ENCODE measurements around the gene P2RY6.

DNA sequence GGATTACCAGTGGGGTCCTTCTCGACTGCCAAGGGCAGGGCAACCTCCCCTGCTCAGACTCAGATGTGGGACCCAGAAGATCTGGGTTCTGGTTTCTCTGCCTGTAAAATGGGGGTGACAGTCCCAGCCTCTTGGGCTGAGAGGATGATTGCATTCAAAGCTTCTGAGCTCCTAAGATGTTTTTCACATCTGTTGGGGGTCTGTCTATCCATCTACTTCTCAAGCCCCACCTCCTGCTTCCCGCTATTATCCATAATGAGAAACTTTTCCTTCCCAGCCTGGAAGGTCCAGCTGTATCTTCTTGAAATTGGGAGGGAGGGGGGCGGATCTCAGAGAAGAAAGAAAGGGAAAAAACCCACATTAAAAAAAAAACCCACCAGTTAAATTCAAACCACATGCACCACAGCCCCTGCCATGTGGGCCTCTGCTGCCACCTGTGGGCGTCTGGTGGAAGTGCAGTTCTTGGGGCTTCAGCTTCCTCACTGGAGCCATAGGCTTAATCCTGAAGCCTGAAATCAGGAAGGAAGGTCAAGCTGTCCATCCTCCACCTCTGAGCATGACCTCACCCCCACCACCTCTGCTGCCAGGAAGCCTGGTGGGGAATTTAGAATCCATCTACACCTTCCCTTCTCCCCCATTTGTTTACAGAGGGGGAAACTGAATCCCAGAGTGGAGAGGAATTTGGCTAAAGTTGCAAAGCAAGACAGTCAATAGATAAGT lies 63.2 kb downstream of the P2RY6 start:
- TF ChIP-seq POLR2AphosphoS5 (IDR thresholded peaks at IDR 0.05; ENCODE audit: low read depth, low read length) (no peak), POLR2A (IDR thresholded peaks at IDR 0.05; ENCODE audit: borderline replicate concordance, extremely low read depth, insufficient read depth, insufficient read length) (no peak), MAX (IDR thresholded peaks at IDR 0.05) (no peak; the same call in 1 of the 2 replicates), REST (IDR thresholded peaks at IDR 0.05; ENCODE audit: low read depth) (no peak), SP1 (IDR thresholded peaks at IDR 0.05; ENCODE audit: low read depth) (no peak), JUND (IDR thresholded peaks at IDR 0.05) (no peak), CEBPB (IDR thresholded peaks at IDR 0.05; ENCODE audit: low read depth) (no peak), EZH2 (IDR thresholded peaks at IDR 0.05) (no peak)
- TF ChIP-seq, protein P1, sequence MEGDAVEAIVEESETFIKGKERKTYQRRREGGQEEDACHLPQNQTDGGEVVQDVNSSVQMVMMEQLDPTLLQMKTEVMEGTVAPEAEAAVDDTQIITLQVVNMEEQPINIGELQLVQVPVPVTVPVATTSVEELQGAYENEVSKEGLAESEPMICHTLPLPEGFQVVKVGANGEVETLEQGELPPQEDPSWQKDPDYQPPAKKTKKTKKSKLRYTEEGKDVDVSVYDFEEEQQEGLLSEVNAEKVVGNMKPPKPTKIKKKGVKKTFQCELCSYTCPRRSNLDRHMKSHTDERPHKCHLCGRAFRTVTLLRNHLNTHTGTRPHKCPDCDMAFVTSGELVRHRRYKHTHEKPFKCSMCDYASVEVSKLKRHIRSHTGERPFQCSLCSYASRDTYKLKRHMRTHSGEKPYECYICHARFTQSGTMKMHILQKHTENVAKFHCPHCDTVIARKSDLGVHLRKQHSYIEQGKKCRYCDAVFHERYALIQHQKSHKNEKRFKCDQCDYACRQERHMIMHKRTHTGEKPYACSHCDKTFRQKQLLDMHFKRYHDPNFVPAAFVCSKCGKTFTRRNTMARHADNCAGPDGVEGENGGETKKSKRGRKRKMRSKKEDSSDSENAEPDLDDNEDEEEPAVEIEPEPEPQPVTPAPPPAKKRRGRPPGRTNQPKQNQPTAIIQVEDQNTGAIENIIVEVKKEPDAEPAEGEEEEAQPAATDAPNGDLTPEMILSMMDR (IDR thresholded peaks at IDR 0.05 in 2 of 3, conservative IDR thresholded peaks at IDR 0.05 in 1 of 3; ENCODE audit: borderline replicate concordance in 1 of 3, insufficient read depth in 1 of 3, low read depth in 2 of 3, low read length in 2 of 3): peak; percentile 95 to 98 (median 97)

Measured in HCT116 (cell line).